Astrocyte (in vitro differentiated cells and primary cell): ENCODE data around the gene DPH2. TPM values are rescaled to one million over a fixed set of nuclear protein-coding genes. Genes with fewer than 3 reads are reported as not detected.

Source experiments
- DNase-seq: peaks from one replicate; pipeline ENCODE4 v3.0.0-alpha.2; 2010; ENCODE audit warnings: low read depth
- FAIRE-seq: peaks from 2 replicates; lab custom pipeline; 2011; peaks lifted over from hg19 to GRCh38; lab: Jason Lieb, UNC
- H2AFZ ChIP-seq: 2 replicates; pipeline ENCODE4 v1.6.0; 2012; ENCODE audit warnings: low read depth, low read length, inconsistent platforms
- H3K27ac ChIP-seq: 2 replicates; pipeline ENCODE4 v1.5.1; 2011; ENCODE audit warnings: low read depth, low read length, inconsistent platforms
- H3K27me3 ChIP-seq: 2 replicates; pipeline ENCODE4 v1.6.0; 2011; ENCODE audit warnings: low read length, inconsistent platforms; ENCODE audit not compliant: insufficient read depth
- H3K36me3 ChIP-seq: 2 replicates; pipeline ENCODE4 v1.5.1; 2011; ENCODE audit warnings: low read length, inconsistent platforms; ENCODE audit not compliant: insufficient read depth
- H3K4me1 ChIP-seq: 2 replicates; pipeline ENCODE4 v1.5.1; 2011; ENCODE audit warnings: low read length, inconsistent platforms; ENCODE audit not compliant: insufficient read depth
- H3K4me2 ChIP-seq: 2 replicates; pipeline ENCODE4 v1.6.0; 2012; ENCODE audit warnings: low read length, inconsistent platforms
- H3K4me3 ChIP-seq: 2 replicates; pipeline ENCODE4 v1.5.1; 2011; ENCODE audit warnings: low read depth, mild to moderate bottlenecking, low read length, inconsistent platforms; ENCODE audit not compliant: insufficient read depth
- H3K79me2 ChIP-seq: 2 replicates; pipeline ENCODE4 v1.6.0; 2012; ENCODE audit warnings: mild to moderate bottlenecking, low read length, inconsistent platforms; ENCODE audit not compliant: insufficient read depth
- H3K9ac ChIP-seq: 2 replicates; pipeline ENCODE4 v1.6.0; 2012; ENCODE audit warnings: mild to moderate bottlenecking, low read length, inconsistent platforms
- H3K9me3 ChIP-seq: 2 replicates; pipeline ENCODE4 v1.5.1; 2012; ENCODE audit warnings: low read depth, mild to moderate bottlenecking, low read length, inconsistent platforms; ENCODE audit not compliant: insufficient read depth
- H4K20me1 ChIP-seq: 2 replicates; pipeline ENCODE4 v1.6.0; 2012; ENCODE audit warnings: low read length, inconsistent platforms; ENCODE audit not compliant: insufficient read depth
- H3K27ac Mint-ChIP-seq: one replicate; pipeline ENCODE4 v1.8.0; 2021; ENCODE audit warnings: mild to moderate bottlenecking, mixed read lengths; ENCODE audit not compliant: unreplicated experiment
- H3K27me3 Mint-ChIP-seq: one replicate; pipeline ENCODE4 v1.8.0; 2021; ENCODE audit warnings: low read depth, mixed read lengths; ENCODE audit not compliant: unreplicated experiment
- H3K36me3 Mint-ChIP-seq: one replicate; pipeline ENCODE4 v1.8.0; 2021; ENCODE audit warnings: low read depth, mixed read lengths; ENCODE audit not compliant: unreplicated experiment
- H3K4me1 Mint-ChIP-seq: one replicate; pipeline ENCODE4 v1.8.0; 2021; ENCODE audit warnings: low read depth, mixed read lengths; ENCODE audit not compliant: unreplicated experiment
- H3K4me3 Mint-ChIP-seq: one replicate; pipeline ENCODE4 v1.8.0; 2021; ENCODE audit warnings: mild to moderate bottlenecking, moderate library complexity, mixed read lengths; ENCODE audit not compliant: unreplicated experiment
- H3K9me3 Mint-ChIP-seq: one replicate; pipeline ENCODE4 v1.8.0; 2021; ENCODE audit warnings: mild to moderate bottlenecking, mixed read lengths; ENCODE audit not compliant: unreplicated experiment
- EZH2 ChIP-seq: IDR thresholded peaks from 2 replicates; pipeline ENCODE4 v1.6.1; 2012; ENCODE audit warnings: mild to moderate bottlenecking, low read length, inconsistent platforms; ENCODE audit not compliant: insufficient read depth
- total RNA-seq: library from RNA; stranded (reverse); gene quantifications from 2 replicates; pipeline ENCODE4 v1.2.1, GENCODE V29; 2021
- TF ChIP-seq, protein P1 (sequence below): IDR thresholded peaks from 2 replicates; pipeline ENCODE4 v1.5.1; 2011; ENCODE audit warnings: low read depth, mild to moderate bottlenecking, inconsistent platforms, low read length, moderate library complexity; ENCODE audit not compliant: insufficient read depth

The DPH2 gene
- total RNA-seq, 1 donor from 2014 or later, result 31.6 TPM

DNA sequence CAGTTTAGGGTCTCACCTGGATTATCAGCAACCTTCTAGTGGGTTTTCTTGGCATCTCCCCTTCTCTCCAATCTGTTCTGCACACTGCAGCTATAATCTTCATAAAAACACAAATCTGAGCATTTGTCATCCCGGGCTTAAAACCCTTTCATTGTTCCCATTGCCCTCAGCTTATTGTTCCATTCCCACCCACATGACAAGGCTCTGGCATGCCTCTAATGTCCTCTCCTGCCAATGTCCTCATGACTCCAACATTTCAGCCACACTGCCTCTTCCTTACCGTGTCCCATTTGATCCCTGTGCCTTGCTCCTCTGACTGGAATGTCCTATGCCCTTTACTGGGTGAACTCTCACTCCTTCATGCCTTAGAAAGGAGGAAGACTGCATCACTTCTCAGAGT, 7.5 kb upstream of the DPH2 start:
- no peak overlapping the region for H3K4me2 ChIP-seq
- H3K9me3 ChIP-seq, result no peaks in the 10 kb centered on the region
- no peak overlapping the region for H2AFZ ChIP-seq
- FAIRE-seq, result no peak
- H3K36me3 Mint-ChIP-seq, result peaks cover 34% of the 10 kb centered on the region
- no peaks in the 10 kb centered on the region for H3K27me3 ChIP-seq
- H4K20me1 ChIP-seq, result peaks cover 20% of the 10 kb centered on the region
- no peaks in the 10 kb centered on the region for H3K36me3 ChIP-seq
- no peak overlapping the region for H3K27ac ChIP-seq
- H3K27ac Mint-ChIP-seq, result no peak overlapping the region
- no peak for TF ChIP-seq EZH2
- no peaks in the 10 kb centered on the region for H3K4me1 ChIP-seq
- no peaks in the 10 kb centered on the region for H3K4me1 Mint-ChIP-seq
- no peak for DNase-seq
- H3K27me3 Mint-ChIP-seq, result no peaks in the 10 kb centered on the region
- no peak overlapping the region for H3K9ac ChIP-seq
- no peak overlapping the region for H3K4me3 Mint-ChIP-seq
- H3K4me3 ChIP-seq, result no peak overlapping the region
- H3K9me3 Mint-ChIP-seq, result peaks cover 1% of the 10 kb centered on the region
- H3K79me2 ChIP-seq, result no peaks in the 10 kb centered on the region

DNA sequence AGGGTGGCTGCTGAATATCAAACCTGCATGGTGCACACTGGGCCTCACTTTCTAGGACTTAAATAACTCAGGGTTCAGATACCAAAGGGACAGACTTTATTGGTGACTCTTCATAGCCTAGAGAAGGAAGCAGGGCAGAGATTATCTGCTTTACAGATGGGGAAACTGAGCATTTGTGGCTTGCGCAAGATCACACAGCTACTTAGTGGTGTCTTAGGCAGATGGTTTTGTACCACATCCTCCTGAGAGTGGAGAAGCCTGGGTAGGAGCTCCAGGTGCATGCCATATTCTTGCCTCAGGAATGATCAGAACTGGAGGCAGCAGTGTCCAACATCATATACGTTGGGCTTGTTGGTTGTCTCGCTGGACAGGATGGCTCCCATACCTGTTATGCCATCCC, 6.8 kb upstream of the DPH2 start:
- no peaks in the 10 kb centered on the region for H3K27me3 ChIP-seq
- H3K27ac Mint-ChIP-seq, result no peak overlapping the region
- H3K4me3 Mint-ChIP-seq, result no peak overlapping the region
- H3K36me3 ChIP-seq, result no peaks in the 10 kb centered on the region
- no peaks in the 10 kb centered on the region for H3K9me3 ChIP-seq
- H3K27ac ChIP-seq, result no peak overlapping the region
- no peak overlapping the region for H3K4me2 ChIP-seq
- FAIRE-seq, result no peak
- DNase-seq, result no peak
- H3K27me3 Mint-ChIP-seq, result no peaks in the 10 kb centered on the region
- H3K4me1 Mint-ChIP-seq, result no peaks in the 10 kb centered on the region
- H3K36me3 Mint-ChIP-seq, result peaks cover 39% of the 10 kb centered on the region
- H3K9me3 Mint-ChIP-seq, result peaks cover 1% of the 10 kb centered on the region
- H3K4me1 ChIP-seq, result no peaks in the 10 kb centered on the region
- peaks cover 20% of the 10 kb centered on the region for H4K20me1 ChIP-seq
- H3K79me2 ChIP-seq, result no peaks in the 10 kb centered on the region
- H3K4me3 ChIP-seq, result no peak overlapping the region
- no peak overlapping the region for H2AFZ ChIP-seq
- TF ChIP-seq EZH2, result no peak
- TF ChIP-seq, protein P1, sequence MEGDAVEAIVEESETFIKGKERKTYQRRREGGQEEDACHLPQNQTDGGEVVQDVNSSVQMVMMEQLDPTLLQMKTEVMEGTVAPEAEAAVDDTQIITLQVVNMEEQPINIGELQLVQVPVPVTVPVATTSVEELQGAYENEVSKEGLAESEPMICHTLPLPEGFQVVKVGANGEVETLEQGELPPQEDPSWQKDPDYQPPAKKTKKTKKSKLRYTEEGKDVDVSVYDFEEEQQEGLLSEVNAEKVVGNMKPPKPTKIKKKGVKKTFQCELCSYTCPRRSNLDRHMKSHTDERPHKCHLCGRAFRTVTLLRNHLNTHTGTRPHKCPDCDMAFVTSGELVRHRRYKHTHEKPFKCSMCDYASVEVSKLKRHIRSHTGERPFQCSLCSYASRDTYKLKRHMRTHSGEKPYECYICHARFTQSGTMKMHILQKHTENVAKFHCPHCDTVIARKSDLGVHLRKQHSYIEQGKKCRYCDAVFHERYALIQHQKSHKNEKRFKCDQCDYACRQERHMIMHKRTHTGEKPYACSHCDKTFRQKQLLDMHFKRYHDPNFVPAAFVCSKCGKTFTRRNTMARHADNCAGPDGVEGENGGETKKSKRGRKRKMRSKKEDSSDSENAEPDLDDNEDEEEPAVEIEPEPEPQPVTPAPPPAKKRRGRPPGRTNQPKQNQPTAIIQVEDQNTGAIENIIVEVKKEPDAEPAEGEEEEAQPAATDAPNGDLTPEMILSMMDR, result no peak
- no peak overlapping the region for H3K9ac ChIP-seq

DNA sequence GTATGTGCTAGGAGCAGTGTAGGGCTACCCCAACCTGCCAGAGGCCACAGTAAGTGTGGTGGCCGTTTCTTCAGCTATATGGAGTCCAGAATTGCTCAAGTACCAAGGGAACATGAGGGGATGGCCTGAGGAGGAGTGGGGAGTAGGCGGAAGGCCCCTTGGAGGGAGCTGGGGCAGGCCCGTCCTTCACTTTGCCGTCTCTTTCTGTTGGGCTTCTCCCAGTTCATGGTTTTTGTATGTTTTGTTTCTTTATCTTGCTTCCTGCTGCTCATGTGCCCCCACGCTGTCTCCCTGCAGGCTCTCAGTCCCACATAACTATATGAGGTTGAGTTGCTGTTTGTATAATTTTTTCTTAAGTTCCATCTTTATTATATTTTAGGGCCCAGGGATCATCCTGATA, 5.9 kb upstream of the DPH2 start:
- Histone ChIP-seq H2AFZ (no peak overlapping the region), H3K4me3 (no peak overlapping the region), H3K27ac (no peak overlapping the region), H3K4me2 (no peak overlapping the region), H3K4me1 (no peaks in the 10 kb centered on the region), H4K20me1 (peaks cover 20% of the 10 kb centered on the region), H3K79me2 (no peaks in the 10 kb centered on the region), H3K36me3 (no peaks in the 10 kb centered on the region), H3K27me3 (no peaks in the 10 kb centered on the region), H3K9ac (no peak overlapping the region), H3K9me3 (no peaks in the 10 kb centered on the region)
- Mint-ChIP-seq H3K4me3 (no peak overlapping the region), H3K4me1 (no peaks in the 10 kb centered on the region), H3K36me3 (peaks cover 31% of the 10 kb centered on the region), H3K27ac (no peak overlapping the region), H3K9me3 (no peaks in the 10 kb centered on the region), H3K27me3 (no peaks in the 10 kb centered on the region)
- no peak for FAIRE-seq
- no peak for TF ChIP-seq EZH2
- TF ChIP-seq, protein P1, result no peak
- DNase-seq, result no peak
